Upper lobe of right lung (tissue), 1 donor: ENCODE results near the gene BLTP2. TPM values are rescaled to one million over a fixed set of nuclear protein-coding genes. Genes with fewer than 3 reads are reported as not detected.
"Not testable (repeated sequence)": the region's sequence is repeated elsewhere in the genome, so short reads cannot be mapped to it uniquely, and the experiment has no call there.

Source experiments
- ATAC-seq: fragments of 200-7000 bp; cut with Tn5 transposase; one replicate; pipeline ENCODE4 v1.9.1; 2020; ENCODE audit warnings: mild to moderate bottlenecking, moderate library complexity
- DNase-seq: peaks from one replicate; pipeline ENCODE4 v3.0.0-alpha.2; 2020
- H3K27ac ChIP-seq: fragments of 200-600 bp; one replicate; pipeline ENCODE4 v1.8.0; 2022
- H3K27me3 ChIP-seq: fragments of 200-600 bp; one replicate; pipeline ENCODE4 v1.8.0; 2022; ENCODE audit warnings: mild to moderate bottlenecking
- H3K36me3 ChIP-seq: fragments of 200-600 bp; one replicate; pipeline ENCODE4 v1.8.0; 2022
- H3K4me1 ChIP-seq: fragments of 200-600 bp; one replicate; pipeline ENCODE4 v1.8.0; 2022
- H3K4me3 ChIP-seq: fragments of 200-600 bp; one replicate; pipeline ENCODE4 v1.8.0; 2022; ENCODE audit warnings: mild to moderate bottlenecking
- H3K9me3 ChIP-seq: fragments of 200-600 bp; one replicate; pipeline ENCODE4 v1.8.0; 2022
- intact Hi-C: fragments of 100-400 bp; cut with DNase I; formaldehyde crosslinking; loops from one replicate; pipeline ENCODE4 v1.11.0; 2022
- total RNA-seq: library from RNA; stranded (reverse); fragmentation: NEBNext Ultra II Directional; extraction: Animal tissue kit (Norgen Biotek cat#: 25700); gene quantifications from one replicate; pipeline ENCODE4 v1.2.1, GENCODE V29; 2021
- TF ChIP-seq, protein P1 (sequence below): fragments of 200-600 bp; IDR thresholded peaks from one replicate; pipeline ENCODE4 v1.8.0; 2022; ENCODE audit warnings: antibody characterized with exemption
- donor health status: DM: no; HTN: yes; CAD: no; lungs with severe emphysema.

The BLTP2 gene
- total RNA-seq, 1 donor from 2014 or later = 145 TPM

- H3K4me3 ChIP-seq = no peak overlapping the region
- peaks cover 71% of the 10 kb centered on the region for H3K36me3 ChIP-seq
- intact Hi-C loops = no loop called here
- no peaks in the 10 kb centered on the region for H3K27me3 ChIP-seq
- ATAC-seq (no peak), DNase-seq (no peak)
- TF ChIP-seq, protein P1, sequence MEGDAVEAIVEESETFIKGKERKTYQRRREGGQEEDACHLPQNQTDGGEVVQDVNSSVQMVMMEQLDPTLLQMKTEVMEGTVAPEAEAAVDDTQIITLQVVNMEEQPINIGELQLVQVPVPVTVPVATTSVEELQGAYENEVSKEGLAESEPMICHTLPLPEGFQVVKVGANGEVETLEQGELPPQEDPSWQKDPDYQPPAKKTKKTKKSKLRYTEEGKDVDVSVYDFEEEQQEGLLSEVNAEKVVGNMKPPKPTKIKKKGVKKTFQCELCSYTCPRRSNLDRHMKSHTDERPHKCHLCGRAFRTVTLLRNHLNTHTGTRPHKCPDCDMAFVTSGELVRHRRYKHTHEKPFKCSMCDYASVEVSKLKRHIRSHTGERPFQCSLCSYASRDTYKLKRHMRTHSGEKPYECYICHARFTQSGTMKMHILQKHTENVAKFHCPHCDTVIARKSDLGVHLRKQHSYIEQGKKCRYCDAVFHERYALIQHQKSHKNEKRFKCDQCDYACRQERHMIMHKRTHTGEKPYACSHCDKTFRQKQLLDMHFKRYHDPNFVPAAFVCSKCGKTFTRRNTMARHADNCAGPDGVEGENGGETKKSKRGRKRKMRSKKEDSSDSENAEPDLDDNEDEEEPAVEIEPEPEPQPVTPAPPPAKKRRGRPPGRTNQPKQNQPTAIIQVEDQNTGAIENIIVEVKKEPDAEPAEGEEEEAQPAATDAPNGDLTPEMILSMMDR = no peak
- H3K4me1 ChIP-seq = peaks cover 25% of the 10 kb centered on the region
- H3K27ac ChIP-seq = no peak overlapping the region
- no peaks in the 10 kb centered on the region for H3K9me3 ChIP-seq
Measured at GRCh38 chr17:28667870-28668269, 22.9 kb upstream of the BLTP2 start.

DNA sequence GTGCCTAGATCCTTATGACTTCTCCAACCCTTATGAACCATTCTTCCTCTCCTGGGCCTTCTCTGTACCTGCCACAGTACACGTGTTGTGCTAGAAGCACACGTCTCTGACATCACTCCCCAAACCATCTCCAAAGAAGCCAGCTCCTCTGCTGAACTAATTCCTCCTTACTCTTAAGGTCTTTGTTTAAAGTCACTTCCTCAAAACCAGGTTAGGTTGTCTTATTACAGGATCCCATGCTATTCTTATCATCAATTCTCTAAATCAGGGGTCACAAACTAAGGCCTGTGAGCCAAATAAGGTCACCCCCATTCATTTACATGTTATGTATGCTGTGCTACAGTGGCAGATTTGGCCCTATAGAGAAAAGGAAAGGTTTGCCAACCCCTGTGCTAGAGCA is 21.0 kb upstream of the BLTP2 start:
- Histone ChIP-seq H3K27ac (no peak overlapping the region), H3K9me3 (no peaks in the 10 kb centered on the region), H3K36me3 (peaks cover 52% of the 10 kb centered on the region), H3K4me1 (peaks cover 30% of the 10 kb centered on the region), H3K4me3 (no peak overlapping the region), H3K27me3 (no peaks in the 10 kb centered on the region)
- intact Hi-C loops = no loop called here
- TF ChIP-seq, protein P1 = no peak
- DNase-seq = no peak
- no peak for ATAC-seq

- intact Hi-C loops = no loop called here
- ATAC-seq (no peak), DNase-seq (no peak)
- Histone ChIP-seq H3K27ac (no peak overlapping the region), H3K4me1 (peaks cover 36% of the 10 kb centered on the region), H3K4me3 (no peak overlapping the region), H3K36me3 (peaks cover 32% of the 10 kb centered on the region), H3K27me3 (no peaks in the 10 kb centered on the region), H3K9me3 (no peaks in the 10 kb centered on the region)
- TF ChIP-seq, protein P1 = no peak
Measured at GRCh38 chr17:28663723-28664122, 18.8 kb upstream of the BLTP2 start.

DNA sequence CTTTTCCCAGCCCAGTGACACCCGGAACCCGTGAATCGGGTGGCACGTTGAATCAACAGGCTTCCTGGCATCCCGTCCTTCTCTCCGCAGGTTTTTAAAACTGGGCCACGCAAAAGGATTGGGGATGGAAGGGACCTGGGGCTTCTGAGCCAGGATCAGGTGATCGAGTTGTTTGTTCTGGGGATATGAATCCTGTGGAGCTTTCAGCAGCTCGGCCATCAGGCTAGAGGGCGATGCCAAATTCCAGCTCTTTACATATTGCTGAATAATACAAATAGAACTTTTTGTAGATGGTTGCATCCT is 17.5 kb upstream of the BLTP2 start:
- H3K36me3 ChIP-seq = peaks cover 29% of the 10 kb centered on the region
- H3K4me1 ChIP-seq = peaks cover 36% of the 10 kb centered on the region
- intact Hi-C loops = no loop called here
- DNase-seq = no peak
- no peaks in the 10 kb centered on the region for H3K9me3 ChIP-seq
- H3K4me3 ChIP-seq = peak overlapping the region; percentile 88
- H3K27ac ChIP-seq = peak overlapping the region; percentile 98
- no peaks in the 10 kb centered on the region for H3K27me3 ChIP-seq
- TF ChIP-seq, protein P1 = no peak
- no peak for ATAC-seq

GRCh38 chr17:28661635-28662526 is 16.9 kb upstream of the BLTP2 start, which contains the start of the genes SDF2 and SUPT6H:
Gene SDF2 (minus strand): TSS chr17:28661906. CDS start chr17:28661876, 30 bp downstream.
Gene SUPT6H (plus strand): TSS chr17:28662205. CDS start chr17:28673402, 11,197 bp downstream.
- H3K27me3 ChIP-seq = no peaks in the 10 kb centered on the region
- intact Hi-C loops = no loop called here
- H3K4me3 ChIP-seq = peak within 1 kb of the TSS; percentile 88
- H3K27ac ChIP-seq = peak within 1 kb of the TSS; percentile 98
- DNase-seq (peak; percentile 96), ATAC-seq (peak; percentile 97)
- H3K36me3 ChIP-seq = peaks cover 25% of the 10 kb centered on the region
- TF ChIP-seq, protein P1 = no peak
- H3K4me1 ChIP-seq = peaks cover 36% of the 10 kb centered on the region
- H3K9me3 ChIP-seq = no peaks in the 10 kb centered on the region

DNA sequence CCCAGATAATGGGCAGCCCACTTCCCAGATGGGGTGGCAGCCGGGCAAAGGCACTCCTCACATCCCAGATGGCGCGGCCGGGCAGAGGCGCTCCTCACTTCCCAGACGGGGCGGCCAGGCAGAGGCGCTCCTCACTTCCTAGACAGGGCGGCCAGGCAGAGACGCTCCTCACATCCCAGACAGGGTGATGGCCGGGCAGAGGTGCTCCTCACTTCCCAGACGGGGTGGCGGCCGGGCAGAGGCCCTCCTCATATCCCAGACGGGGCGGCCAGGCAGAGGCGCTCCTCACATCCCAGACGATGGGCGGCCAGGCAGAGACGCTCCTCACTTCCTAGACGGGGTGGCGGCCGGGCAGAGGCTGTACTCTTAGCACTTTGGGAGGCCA is 14.5 kb upstream of the BLTP2 start:
- H3K4me3 ChIP-seq, DNase-seq, H3K27ac ChIP-seq, ATAC-seq, intact Hi-C loops, H3K9me3 ChIP-seq, H3K27me3 ChIP-seq: not testable (repeated sequence)
- peaks cover 27% of the 10 kb centered on the region for H3K4me1 ChIP-seq
- H3K36me3 ChIP-seq = peaks cover 19% of the 10 kb centered on the region

GRCh38 chr17:28658766-28659496 is 14.0 kb upstream of the BLTP2 start:
- ATAC-seq, H3K4me3 ChIP-seq, H3K9me3 ChIP-seq, intact Hi-C loops, DNase-seq, H3K27me3 ChIP-seq, H3K27ac ChIP-seq: not testable (repeated sequence)
- H3K36me3 ChIP-seq = peaks cover 16% of the 10 kb centered on the region
- peaks cover 21% of the 10 kb centered on the region for H3K4me1 ChIP-seq

- ATAC-seq, intact Hi-C loops, H3K27ac ChIP-seq, H3K9me3 ChIP-seq, H3K4me3 ChIP-seq, H3K27me3 ChIP-seq, DNase-seq: not testable (repeated sequence)
- H3K4me1 ChIP-seq = peaks cover 15% of the 10 kb centered on the region
- H3K36me3 ChIP-seq = peaks cover 20% of the 10 kb centered on the region
Measured at GRCh38 chr17:28658342-28658741, 13.4 kb upstream of the BLTP2 start.
